GM23338 (cell line): ENCODE results near the gene OPRM1. TPM values are rescaled to one million over a fixed set of nuclear protein-coding genes. Genes with fewer than 3 reads are reported as not detected.

Source experiments
- ATAC-seq: fragments of 200-7000 bp; cut with Tn5 transposase; 3 replicates; pipeline ENCODE4 v1.9.1; 2020
- DNase-seq: peaks from one replicate; pipeline ENCODE4 v3.0.0-alpha.2; 2015; ENCODE audit warnings: low spot score
- H2AFZ ChIP-seq: fragments of 200-600 bp; sonication (generic); 2 replicates; pipeline ENCODE4 v1.8.0; 2016; ENCODE audit warnings: antibody characterized with exemption, mild to moderate bottlenecking, moderate library complexity
- H3F3A ChIP-seq: fragments of 200-600 bp; sonication (generic); replicated peaks from 2 replicates; pipeline ENCODE4 v1.8.0; 2017; ENCODE audit warnings: antibody characterized with exemption, mixed run types, low read depth
- H3K27ac ChIP-seq: fragments of 200-600 bp; sonication (generic); 2 replicates; pipeline ENCODE4 v1.6.1; 2016; ENCODE audit warnings: low read depth
- H3K27me3 ChIP-seq: fragments of 200-600 bp; sonication (generic); 2 replicates; pipeline ENCODE4 v1.8.0; 2016; ENCODE audit warnings: mild to moderate bottlenecking, mixed run types, moderate library complexity; ENCODE audit not compliant: insufficient read depth
- H3K36me3 ChIP-seq: fragments of 200-600 bp; sonication (generic); 2 replicates; pipeline ENCODE4 v1.8.0; 2016; ENCODE audit warnings: mild to moderate bottlenecking; ENCODE audit not compliant: insufficient read depth
- H3K4me1 ChIP-seq: fragments of 200-600 bp; sonication (generic); 2 replicates; pipeline ENCODE4 v1.8.0; 2016; ENCODE audit warnings: mild to moderate bottlenecking, moderate library complexity; ENCODE audit not compliant: insufficient read depth
- H3K4me2 ChIP-seq: fragments of 200-600 bp; sonication (generic); 2 replicates; pipeline ENCODE4 v1.7.1; 2017; ENCODE audit warnings: mixed run types
- H3K4me3 ChIP-seq: fragments of 200-600 bp; sonication (generic); 2 replicates; pipeline ENCODE4 v1.6.1; 2016; ENCODE audit warnings: mixed run types
- H3K79me2 ChIP-seq: fragments of 200-600 bp; sonication (generic); replicated peaks from 2 replicates; pipeline ENCODE4 v1.8.0; 2017; ENCODE audit warnings: mild to moderate bottlenecking; ENCODE audit not compliant: insufficient read depth
- H3K9me2 ChIP-seq: fragments of 200-600 bp; sonication (generic); 2 replicates; pipeline ENCODE4 v1.8.0; 2017; ENCODE audit not compliant: insufficient read depth
- H4K20me1 ChIP-seq: fragments of 200-600 bp; sonication (generic); replicated peaks from 2 replicates; pipeline ENCODE4 v1.8.0; 2017; ENCODE audit warnings: mild to moderate bottlenecking; ENCODE audit not compliant: insufficient read depth
- H3K27ac Mint-ChIP-seq: 2 replicates; pipeline ENCODE4 v1.8.0; 2020; ENCODE audit warnings: inconsistent platforms, mild to moderate bottlenecking, moderate library complexity, mixed read lengths
- H3K27me3 Mint-ChIP-seq: 3 replicates; pipeline ENCODE4 v1.8.0; 2022; ENCODE audit warnings: low read depth, mild to moderate bottlenecking, moderate library complexity, mixed read lengths, inconsistent platforms; ENCODE audit not compliant: insufficient read depth, poor library complexity
- H3K36me3 Mint-ChIP-seq: 3 replicates; pipeline ENCODE4 v1.8.0; 2021; ENCODE audit warnings: low read depth, mild to moderate bottlenecking, inconsistent platforms, moderate library complexity, mixed read lengths
- H3K4me1 Mint-ChIP-seq: 3 replicates; pipeline ENCODE4 v1.8.0; 2020; ENCODE audit warnings: mild to moderate bottlenecking, inconsistent platforms, mixed read lengths
- H3K4me3 Mint-ChIP-seq: 3 replicates; pipeline ENCODE4 v1.8.0; 2021; ENCODE audit warnings: moderate library complexity, mild to moderate bottlenecking, inconsistent platforms, mixed read lengths
- H3K9me3 Mint-ChIP-seq: 3 replicates; pipeline ENCODE4 v1.8.0; 2020; ENCODE audit warnings: moderate library complexity, mild to moderate bottlenecking, inconsistent platforms, mixed read lengths
- EZH2phosphoT487 ChIP-seq: fragments of 200-600 bp; sonication (generic); IDR thresholded peaks from one replicate; pipeline ENCODE4 v1.8.1; 2018; ENCODE audit warnings: antibody characterized with exemption; ENCODE audit not compliant: unreplicated experiment
- JUNB ChIP-seq: IDR thresholded peaks from one replicate; pipeline ENCODE4 v1.6.1; 2016; ENCODE audit warnings: antibody characterized with exemption; ENCODE audit not compliant: unreplicated experiment
- NANOG ChIP-seq: IDR thresholded peaks from 2 replicates; pipeline ENCODE4 v1.6.1; 2016; ENCODE audit warnings: antibody characterized with exemption, borderline replicate concordance
- POLR2AphosphoS5 ChIP-seq: IDR thresholded peaks from 2 replicates; pipeline ENCODE4 v1.6.1; 2016; ENCODE audit warnings: antibody characterized with exemption, low read depth
- STAT1 ChIP-seq: IDR thresholded peaks from one replicate; pipeline ENCODE4 v1.6.1; 2016; ENCODE audit warnings: antibody characterized with exemption; ENCODE audit not compliant: unreplicated experiment
- ZNF114 ChIP-seq: fragments of 250-450 bp; sonication (Bioruptor Pico); IDR thresholded peaks from 2 replicates; pipeline ENCODE4 v1.5.0; 2020; ENCODE audit warnings: mild to moderate bottlenecking, moderate library complexity
- ZNF331 ChIP-seq: fragments of 250-450 bp; sonication (Bioruptor Pico); IDR thresholded peaks from 2 replicates; pipeline ENCODE4 v1.5.0; 2020; ENCODE audit warnings: low read depth, mild to moderate bottlenecking, moderate library complexity
- polyA plus RNA-seq: library from polyadenylated mRNA; unstranded; fragments of >200 nt; fragmentation: Nextera tagmentation; extraction: Ambion mirVana; gene quantifications from 2 replicates; pipeline ENCODE4 v1.2.1, GENCODE V29; 2016
- total RNA-seq: library from RNA; depleted of rRNA; stranded (reverse); fragments of >200 nt; shearing (Covaris generic); gene quantifications from 2 replicates; pipeline ENCODE4 v1.2.3, GENCODE V29; 2014
- TF ChIP-seq, protein P1 (sequence below): IDR thresholded peaks from one replicate; pipeline ENCODE4 v1.6.1; 2018; ENCODE audit warnings: antibody characterized with exemption; ENCODE audit not compliant: unreplicated experiment
- TF ChIP-seq, protein P2 (sequence below): fragments of 250-450 bp; sonication (Bioruptor Pico); IDR thresholded peaks from 2 replicates; pipeline ENCODE4 v1.5.0; 2020; ENCODE audit warnings: mild to moderate bottlenecking, moderate library complexity
- TF ChIP-seq, protein P3 (sequence below), 2 experiments: fragments of 200-600 bp in 1 of 2; sonication (generic) in 1 of 2; conservative IDR thresholded peaks; 2 replicates each; pipeline versions ENCODE4 v1.5.1 to v1.6.1; 2016 to 2017; ENCODE audit warnings: antibody characterized with exemption in 2 of 2, low read depth in 2 of 2, mild to moderate bottlenecking in 2 of 2, moderate library complexity in 1 of 2

OPRM1 gene
- total and polyA plus RNA-seq, 2 experiments from 2014 or later, result 0.52 TPM; not detected in 1

DNA sequence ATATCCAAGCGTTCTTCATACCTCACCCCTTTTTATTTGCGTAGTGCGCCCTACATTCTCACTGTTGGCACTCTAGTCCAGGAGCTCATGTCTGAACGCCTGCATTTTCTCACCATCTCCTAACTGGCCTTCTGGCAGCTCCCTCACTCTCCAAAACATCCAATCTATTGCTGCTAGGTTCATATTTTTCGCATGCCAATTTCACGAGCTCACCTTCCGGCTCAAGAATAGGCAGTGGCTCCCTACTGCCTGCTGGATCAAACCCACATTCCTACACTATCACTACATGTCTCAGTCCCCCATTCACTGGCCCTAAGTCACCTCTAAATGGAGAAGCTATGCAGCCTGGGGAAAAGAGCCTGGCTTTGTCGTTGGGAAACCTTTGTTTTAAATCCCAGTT lies 202.5 kb downstream of the OPRM1 start (continued):
- TF ChIP-seq JUNB (no peak), STAT1 (no peak)

DNA sequence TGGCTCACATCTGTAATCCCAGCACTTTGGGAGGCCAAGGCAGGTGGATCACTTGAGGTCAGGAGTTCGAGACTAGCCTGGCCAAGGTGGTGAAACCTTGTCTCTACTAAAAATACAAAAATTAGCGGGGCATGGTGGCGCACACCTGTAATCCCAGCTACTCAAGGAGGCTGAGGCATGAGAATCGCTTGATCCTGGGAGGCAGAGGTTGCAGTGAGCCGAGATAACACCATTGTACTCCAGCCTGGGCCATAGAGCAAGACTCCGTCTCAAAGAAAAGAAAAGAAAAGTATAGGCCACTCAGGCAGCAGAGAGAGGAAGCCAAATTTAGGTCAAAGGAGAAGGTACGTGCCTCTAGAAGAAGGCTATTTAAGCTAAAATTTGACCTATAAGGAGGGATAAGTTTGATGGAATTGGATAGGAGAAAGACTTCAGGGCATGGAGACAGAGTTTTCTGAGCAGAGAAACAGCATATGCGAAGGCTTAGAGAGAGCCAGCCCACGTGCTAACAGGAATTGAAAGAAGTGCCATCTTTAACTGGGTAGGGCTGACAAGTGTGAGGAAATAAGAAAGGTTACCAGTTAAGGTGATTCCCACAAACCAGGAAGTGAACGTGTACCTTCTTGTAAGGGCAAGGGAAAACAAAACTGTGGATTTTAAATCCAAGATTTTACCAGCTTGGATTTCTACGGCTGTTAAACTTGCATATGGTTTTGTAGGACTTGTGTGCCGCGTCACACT lies 203.7 kb downstream of the OPRM1 start:
- ATAC-seq (no peak), DNase-seq (no peak)
- Mint-ChIP-seq H3K36me3 (no peaks in the 10 kb centered on the region), H3K27ac (no peak overlapping the region), H3K4me3 (no peak overlapping the region), H3K4me1 (peaks cover 48% of the 10 kb centered on the region), H3K27me3 (no peaks in the 10 kb centered on the region), H3K9me3 (no peaks in the 10 kb centered on the region)
- Histone ChIP-seq H3K27ac (no peak overlapping the region), H3K36me3 (no peaks in the 10 kb centered on the region), H3F3A (no peaks in the 10 kb centered on the region), H4K20me1 (no peaks in the 10 kb centered on the region), H3K79me2 (no peaks in the 10 kb centered on the region), H3K9me2 (no peaks in the 10 kb centered on the region), H3K4me2 (no peak overlapping the region), H3K4me1 (peaks cover 27% of the 10 kb centered on the region), H2AFZ (no peak overlapping the region), H3K27me3 (no peaks in the 10 kb centered on the region), H3K4me3 (no peak overlapping the region)
- no peak for TF ChIP-seq ZNF331
- TF ChIP-seq, protein P1, sequence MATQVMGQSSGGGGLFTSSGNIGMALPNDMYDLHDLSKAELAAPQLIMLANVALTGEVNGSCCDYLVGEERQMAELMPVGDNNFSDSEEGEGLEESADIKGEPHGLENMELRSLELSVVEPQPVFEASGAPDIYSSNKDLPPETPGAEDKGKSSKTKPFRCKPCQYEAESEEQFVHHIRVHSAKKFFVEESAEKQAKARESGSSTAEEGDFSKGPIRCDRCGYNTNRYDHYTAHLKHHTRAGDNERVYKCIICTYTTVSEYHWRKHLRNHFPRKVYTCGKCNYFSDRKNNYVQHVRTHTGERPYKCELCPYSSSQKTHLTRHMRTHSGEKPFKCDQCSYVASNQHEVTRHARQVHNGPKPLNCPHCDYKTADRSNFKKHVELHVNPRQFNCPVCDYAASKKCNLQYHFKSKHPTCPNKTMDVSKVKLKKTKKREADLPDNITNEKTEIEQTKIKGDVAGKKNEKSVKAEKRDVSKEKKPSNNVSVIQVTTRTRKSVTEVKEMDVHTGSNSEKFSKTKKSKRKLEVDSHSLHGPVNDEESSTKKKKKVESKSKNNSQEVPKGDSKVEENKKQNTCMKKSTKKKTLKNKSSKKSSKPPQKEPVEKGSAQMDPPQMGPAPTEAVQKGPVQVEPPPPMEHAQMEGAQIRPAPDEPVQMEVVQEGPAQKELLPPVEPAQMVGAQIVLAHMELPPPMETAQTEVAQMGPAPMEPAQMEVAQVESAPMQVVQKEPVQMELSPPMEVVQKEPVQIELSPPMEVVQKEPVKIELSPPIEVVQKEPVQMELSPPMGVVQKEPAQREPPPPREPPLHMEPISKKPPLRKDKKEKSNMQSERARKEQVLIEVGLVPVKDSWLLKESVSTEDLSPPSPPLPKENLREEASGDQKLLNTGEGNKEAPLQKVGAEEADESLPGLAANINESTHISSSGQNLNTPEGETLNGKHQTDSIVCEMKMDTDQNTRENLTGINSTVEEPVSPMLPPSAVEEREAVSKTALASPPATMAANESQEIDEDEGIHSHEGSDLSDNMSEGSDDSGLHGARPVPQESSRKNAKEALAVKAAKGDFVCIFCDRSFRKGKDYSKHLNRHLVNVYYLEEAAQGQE, result no peak
- TF ChIP-seq EZH2phosphoT487, result no peak
- no peak for TF ChIP-seq ZNF114 (CRISPR knock-in tag)
- no peak for TF ChIP-seq POLR2AphosphoS5
- no peak for TF ChIP-seq NANOG
- TF ChIP-seq, protein P2, sequence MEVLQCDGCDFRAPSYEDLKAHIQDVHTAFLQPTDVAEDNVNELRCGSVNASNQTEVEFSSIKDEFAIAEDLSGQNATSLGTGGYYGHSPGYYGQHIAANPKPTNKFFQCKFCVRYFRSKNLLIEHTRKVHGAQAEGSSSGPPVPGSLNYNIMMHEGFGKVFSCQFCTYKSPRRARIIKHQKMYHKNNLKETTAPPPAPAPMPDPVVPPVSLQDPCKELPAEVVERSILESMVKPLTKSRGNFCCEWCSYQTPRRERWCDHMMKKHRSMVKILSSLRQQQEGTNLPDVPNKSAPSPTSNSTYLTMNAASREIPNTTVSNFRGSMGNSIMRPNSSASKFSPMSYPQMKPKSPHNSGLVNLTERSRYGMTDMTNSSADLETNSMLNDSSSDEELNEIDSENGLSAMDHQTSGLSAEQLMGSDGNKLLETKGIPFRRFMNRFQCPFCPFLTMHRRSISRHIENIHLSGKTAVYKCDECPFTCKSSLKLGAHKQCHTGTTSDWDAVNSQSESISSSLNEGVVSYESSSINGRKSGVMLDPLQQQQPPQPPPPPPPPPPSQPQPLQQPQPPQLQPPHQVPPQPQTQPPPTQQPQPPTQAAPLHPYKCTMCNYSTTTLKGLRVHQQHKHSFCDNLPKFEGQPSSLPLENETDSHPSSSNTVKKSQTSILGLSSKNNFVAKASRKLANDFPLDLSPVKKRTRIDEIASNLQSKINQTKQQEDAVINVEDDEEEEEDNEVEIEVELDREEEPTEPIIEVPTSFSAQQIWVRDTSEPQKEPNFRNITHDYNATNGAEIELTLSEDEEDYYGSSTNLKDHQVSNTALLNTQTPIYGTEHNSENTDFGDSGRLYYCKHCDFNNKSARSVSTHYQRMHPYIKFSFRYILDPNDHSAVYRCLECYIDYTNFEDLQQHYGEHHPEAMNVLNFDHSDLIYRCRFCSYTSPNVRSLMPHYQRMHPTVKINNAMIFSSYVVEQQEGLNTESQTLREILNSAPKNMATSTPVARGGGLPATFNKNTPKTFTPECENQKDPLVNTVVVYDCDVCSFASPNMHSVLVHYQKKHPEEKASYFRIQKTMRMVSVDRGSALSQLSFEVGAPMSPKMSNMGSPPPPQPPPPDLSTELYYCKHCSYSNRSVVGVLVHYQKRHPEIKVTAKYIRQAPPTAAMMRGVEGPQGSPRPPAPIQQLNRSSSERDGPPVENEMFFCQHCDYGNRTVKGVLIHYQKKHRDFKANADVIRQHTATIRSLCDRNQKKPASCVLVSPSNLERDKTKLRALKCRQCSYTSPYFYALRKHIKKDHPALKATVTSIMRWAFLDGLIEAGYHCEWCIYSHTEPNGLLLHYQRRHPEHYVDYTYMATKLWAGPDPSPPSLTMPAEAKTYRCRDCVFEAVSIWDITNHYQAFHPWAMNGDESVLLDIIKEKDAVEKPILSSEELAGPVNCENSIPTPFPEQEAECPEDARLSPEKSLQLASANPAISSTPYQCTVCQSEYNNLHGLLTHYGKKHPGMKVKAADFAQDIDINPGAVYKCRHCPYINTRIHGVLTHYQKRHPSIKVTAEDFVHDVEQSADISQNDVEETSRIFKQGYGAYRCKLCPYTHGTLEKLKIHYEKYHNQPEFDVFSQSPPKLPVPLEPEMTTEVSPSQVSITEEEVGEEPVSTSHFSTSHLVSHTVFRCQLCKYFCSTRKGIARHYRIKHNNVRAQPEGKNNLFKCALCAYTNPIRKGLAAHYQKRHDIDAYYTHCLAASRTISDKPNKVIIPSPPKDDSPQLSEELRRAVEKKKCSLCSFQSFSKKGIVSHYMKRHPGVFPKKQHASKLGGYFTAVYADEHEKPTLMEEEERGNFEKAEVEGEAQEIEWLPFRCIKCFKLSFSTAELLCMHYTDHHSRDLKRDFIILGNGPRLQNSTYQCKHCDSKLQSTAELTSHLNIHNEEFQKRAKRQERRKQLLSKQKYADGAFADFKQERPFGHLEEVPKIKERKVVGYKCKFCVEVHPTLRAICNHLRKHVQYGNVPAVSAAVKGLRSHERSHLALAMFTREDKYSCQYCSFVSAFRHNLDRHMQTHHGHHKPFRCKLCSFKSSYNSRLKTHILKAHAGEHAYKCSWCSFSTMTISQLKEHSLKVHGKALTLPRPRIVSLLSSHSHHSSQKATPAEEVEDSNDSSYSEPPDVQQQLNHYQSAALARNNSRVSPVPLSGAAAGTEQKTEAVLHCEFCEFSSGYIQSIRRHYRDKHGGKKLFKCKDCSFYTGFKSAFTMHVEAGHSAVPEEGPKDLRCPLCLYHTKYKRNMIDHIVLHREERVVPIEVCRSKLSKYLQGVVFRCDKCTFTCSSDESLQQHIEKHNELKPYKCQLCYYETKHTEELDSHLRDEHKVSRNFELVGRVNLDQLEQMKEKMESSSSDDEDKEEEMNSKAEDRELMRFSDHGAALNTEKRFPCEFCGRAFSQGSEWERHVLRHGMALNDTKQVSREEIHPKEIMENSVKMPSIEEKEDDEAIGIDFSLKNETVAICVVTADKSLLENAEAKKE (CRISPR knock-in tag), result no peak
- no peak for TF ChIP-seq JUNB
- TF ChIP-seq, protein P3, sequence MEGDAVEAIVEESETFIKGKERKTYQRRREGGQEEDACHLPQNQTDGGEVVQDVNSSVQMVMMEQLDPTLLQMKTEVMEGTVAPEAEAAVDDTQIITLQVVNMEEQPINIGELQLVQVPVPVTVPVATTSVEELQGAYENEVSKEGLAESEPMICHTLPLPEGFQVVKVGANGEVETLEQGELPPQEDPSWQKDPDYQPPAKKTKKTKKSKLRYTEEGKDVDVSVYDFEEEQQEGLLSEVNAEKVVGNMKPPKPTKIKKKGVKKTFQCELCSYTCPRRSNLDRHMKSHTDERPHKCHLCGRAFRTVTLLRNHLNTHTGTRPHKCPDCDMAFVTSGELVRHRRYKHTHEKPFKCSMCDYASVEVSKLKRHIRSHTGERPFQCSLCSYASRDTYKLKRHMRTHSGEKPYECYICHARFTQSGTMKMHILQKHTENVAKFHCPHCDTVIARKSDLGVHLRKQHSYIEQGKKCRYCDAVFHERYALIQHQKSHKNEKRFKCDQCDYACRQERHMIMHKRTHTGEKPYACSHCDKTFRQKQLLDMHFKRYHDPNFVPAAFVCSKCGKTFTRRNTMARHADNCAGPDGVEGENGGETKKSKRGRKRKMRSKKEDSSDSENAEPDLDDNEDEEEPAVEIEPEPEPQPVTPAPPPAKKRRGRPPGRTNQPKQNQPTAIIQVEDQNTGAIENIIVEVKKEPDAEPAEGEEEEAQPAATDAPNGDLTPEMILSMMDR (conservative IDR thresholded peaks at IDR 0.05; ENCODE audit: low read depth in 2 of 2), result no peak
- no peak for TF ChIP-seq STAT1
